ENCODE data around the gene RPL26. TPM values are rescaled to one million over a fixed set of nuclear protein-coding genes. Genes with fewer than 3 reads are reported as not detected.

The RPL26 gene
- total RNA-seq, 2 donors from 2014 or later = 1,739 to 2,129 TPM

GRCh38 chr17:8339540-8339939 lies 43.5 kb downstream of the RPL26 start, which contains the start of gene ODF4:
TSS of gene ODF4 (plus strand) at chr17:8339840. CDS start at chr17:8340052, 212 bp downstream.
- Mint-ChIP-seq H3K4me1 (peaks cover 19% of the 10 kb centered on the region), H3K27me3 (ENCODE audit: insufficient read depth) (no peaks in the 10 kb centered on the region), H3K27ac (peak within 1 kb of the TSS; percentile 87), H3K36me3 (ENCODE audit: low read depth) (no peaks in the 10 kb centered on the region), H3K9me3 (no peaks in the 10 kb centered on the region), H3K4me3 (peak within 1 kb of the TSS; percentile 31)
- TF ChIP-seq, protein P1, sequence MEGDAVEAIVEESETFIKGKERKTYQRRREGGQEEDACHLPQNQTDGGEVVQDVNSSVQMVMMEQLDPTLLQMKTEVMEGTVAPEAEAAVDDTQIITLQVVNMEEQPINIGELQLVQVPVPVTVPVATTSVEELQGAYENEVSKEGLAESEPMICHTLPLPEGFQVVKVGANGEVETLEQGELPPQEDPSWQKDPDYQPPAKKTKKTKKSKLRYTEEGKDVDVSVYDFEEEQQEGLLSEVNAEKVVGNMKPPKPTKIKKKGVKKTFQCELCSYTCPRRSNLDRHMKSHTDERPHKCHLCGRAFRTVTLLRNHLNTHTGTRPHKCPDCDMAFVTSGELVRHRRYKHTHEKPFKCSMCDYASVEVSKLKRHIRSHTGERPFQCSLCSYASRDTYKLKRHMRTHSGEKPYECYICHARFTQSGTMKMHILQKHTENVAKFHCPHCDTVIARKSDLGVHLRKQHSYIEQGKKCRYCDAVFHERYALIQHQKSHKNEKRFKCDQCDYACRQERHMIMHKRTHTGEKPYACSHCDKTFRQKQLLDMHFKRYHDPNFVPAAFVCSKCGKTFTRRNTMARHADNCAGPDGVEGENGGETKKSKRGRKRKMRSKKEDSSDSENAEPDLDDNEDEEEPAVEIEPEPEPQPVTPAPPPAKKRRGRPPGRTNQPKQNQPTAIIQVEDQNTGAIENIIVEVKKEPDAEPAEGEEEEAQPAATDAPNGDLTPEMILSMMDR (conservative IDR thresholded peaks at IDR 0.05) = no peak
- Histone ChIP-seq H3K9me3 (ENCODE audit: control insufficient read depth, low read length) (no peaks in the 10 kb centered on the region), H3K36me3 (ENCODE audit: control insufficient read depth, insufficient read depth, low read length) (no peaks in the 10 kb centered on the region), H3K9ac (ENCODE audit: extremely low read depth, low read length, poor library complexity, severe bottlenecking) (no peak within 1 kb of the TSS), H3K4me3 (ENCODE audit: low read length) (no peak within 1 kb of the TSS), H3K27ac (ENCODE audit: low read depth, low read length) (no peak within 1 kb of the TSS), H3K27me3 (ENCODE audit: control insufficient read depth, insufficient read depth, low read length, poor library complexity, severe bottlenecking) (no peaks in the 10 kb centered on the region), H3K4me1 (ENCODE audit: control insufficient read depth, insufficient read depth, low read length) (peaks cover 11% of the 10 kb centered on the region)
- WGBS, 2 experiments (ENCODE audit: insufficient coverage in 1 of 2, insufficient read length in 1 of 2) = 78 to 81% methylated on average over 1 to 2 of the region's 2 CpGs
- no peak for DNase-seq

DNA sequence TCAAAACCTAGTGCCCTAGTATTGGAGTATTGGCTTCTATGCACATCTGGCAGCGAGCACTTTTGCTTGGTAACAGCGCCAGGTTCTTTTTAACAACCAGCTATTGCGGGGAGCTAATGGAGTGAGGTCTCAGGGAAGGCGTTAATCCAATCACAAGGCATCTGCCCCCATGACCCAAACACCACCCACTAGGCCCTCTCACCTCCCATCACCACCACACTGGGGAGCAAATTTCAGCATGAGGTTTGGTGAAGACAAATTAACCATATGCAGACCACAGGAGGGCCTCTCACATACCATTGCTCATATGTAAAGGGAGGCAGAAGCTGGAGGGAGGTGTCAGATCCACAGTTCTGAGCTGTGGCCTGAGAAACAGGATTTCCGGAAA lies 44.2 kb downstream of the RPL26 start:
- Mint-ChIP-seq H3K36me3 (ENCODE audit: low read depth) (no peaks in the 10 kb centered on the region), H3K27me3 (ENCODE audit: insufficient read depth) (no peaks in the 10 kb centered on the region), H3K4me3 (peak overlapping the region; percentile 31), H3K27ac (peak overlapping the region; percentile 87), H3K9me3 (no peaks in the 10 kb centered on the region), H3K4me1 (peaks cover 19% of the 10 kb centered on the region)
- Histone ChIP-seq H3K27ac (ENCODE audit: low read depth, low read length) (no peak overlapping the region), H3K4me1 (ENCODE audit: control insufficient read depth, insufficient read depth, low read length) (peaks cover 11% of the 10 kb centered on the region), H3K27me3 (ENCODE audit: control insufficient read depth, insufficient read depth, low read length, poor library complexity, severe bottlenecking) (no peaks in the 10 kb centered on the region), H3K9me3 (ENCODE audit: control insufficient read depth, low read length) (no peaks in the 10 kb centered on the region), H3K9ac (ENCODE audit: extremely low read depth, low read length, poor library complexity, severe bottlenecking) (peak overlapping the region; percentile 7), H3K36me3 (ENCODE audit: control insufficient read depth, insufficient read depth, low read length) (no peaks in the 10 kb centered on the region), H3K4me3 (ENCODE audit: low read length) (no peak overlapping the region)
- peak; percentile 90 for DNase-seq
- TF ChIP-seq, protein P1 (conservative IDR thresholded peaks at IDR 0.05) = no peak
- WGBS, 2 experiments (ENCODE audit: insufficient coverage in 1 of 2, insufficient read length in 1 of 2) = 71 to 77% methylated on average over 5 of the region's 5 CpGs

GRCh38 chr17:8337802-8338752 lies 44.9 kb downstream of the RPL26 start:
- Mint-ChIP-seq H3K27me3 (ENCODE audit: insufficient read depth) (no peaks in the 10 kb centered on the region), H3K4me1 (peaks cover 19% of the 10 kb centered on the region), H3K27ac (peak overlapping the region; percentile 87), H3K36me3 (ENCODE audit: low read depth) (no peaks in the 10 kb centered on the region), H3K4me3 (peak overlapping the region; percentile 31), H3K9me3 (no peaks in the 10 kb centered on the region)
- WGBS, 2 experiments (ENCODE audit: insufficient coverage in 1 of 2, insufficient read length in 1 of 2) = 40 to 45% methylated on average over 8 to 11 of the region's 11 CpGs
- Histone ChIP-seq H3K9ac (ENCODE audit: extremely low read depth, low read length, poor library complexity, severe bottlenecking) (peak overlapping the region; percentile 7), H3K27me3 (ENCODE audit: control insufficient read depth, insufficient read depth, low read length, poor library complexity, severe bottlenecking) (no peaks in the 10 kb centered on the region), H3K4me1 (ENCODE audit: control insufficient read depth, insufficient read depth, low read length) (peaks cover 11% of the 10 kb centered on the region), H3K4me3 (ENCODE audit: low read length) (peak overlapping the region; percentile 13), H3K36me3 (ENCODE audit: control insufficient read depth, insufficient read depth, low read length) (no peaks in the 10 kb centered on the region), H3K27ac (ENCODE audit: low read depth, low read length) (no peak overlapping the region), H3K9me3 (ENCODE audit: control insufficient read depth, low read length) (no peaks in the 10 kb centered on the region)
- DNase-seq = peak; percentile 72
- TF ChIP-seq, protein P1 (conservative IDR thresholded peaks at IDR 0.05) = no peak

Data from endodermal cell (in vitro differentiated cells).